Measurements from ENCODE around the gene PGM3.

PGM3 gene

DNA sequence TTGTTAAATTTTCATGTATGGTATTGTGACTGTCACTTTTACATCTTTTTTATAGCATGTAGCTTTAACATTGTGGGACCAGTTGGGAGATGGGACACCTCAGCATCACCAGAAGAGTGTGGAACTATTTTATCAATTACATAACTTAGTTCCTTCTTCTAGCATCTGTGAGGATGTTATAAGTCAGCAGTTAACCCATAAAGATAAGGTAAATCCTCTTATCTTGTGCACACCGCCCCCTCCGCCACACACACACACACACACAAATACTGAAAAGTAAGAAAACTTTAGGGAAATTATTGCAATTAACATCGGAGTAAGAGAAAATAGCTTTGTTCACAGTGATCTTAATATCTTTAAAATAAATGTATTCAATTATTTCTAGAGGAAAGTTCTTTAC lies 60.9 kb downstream of the PGM3 start:
- TF ChIP-seq, protein P1, sequence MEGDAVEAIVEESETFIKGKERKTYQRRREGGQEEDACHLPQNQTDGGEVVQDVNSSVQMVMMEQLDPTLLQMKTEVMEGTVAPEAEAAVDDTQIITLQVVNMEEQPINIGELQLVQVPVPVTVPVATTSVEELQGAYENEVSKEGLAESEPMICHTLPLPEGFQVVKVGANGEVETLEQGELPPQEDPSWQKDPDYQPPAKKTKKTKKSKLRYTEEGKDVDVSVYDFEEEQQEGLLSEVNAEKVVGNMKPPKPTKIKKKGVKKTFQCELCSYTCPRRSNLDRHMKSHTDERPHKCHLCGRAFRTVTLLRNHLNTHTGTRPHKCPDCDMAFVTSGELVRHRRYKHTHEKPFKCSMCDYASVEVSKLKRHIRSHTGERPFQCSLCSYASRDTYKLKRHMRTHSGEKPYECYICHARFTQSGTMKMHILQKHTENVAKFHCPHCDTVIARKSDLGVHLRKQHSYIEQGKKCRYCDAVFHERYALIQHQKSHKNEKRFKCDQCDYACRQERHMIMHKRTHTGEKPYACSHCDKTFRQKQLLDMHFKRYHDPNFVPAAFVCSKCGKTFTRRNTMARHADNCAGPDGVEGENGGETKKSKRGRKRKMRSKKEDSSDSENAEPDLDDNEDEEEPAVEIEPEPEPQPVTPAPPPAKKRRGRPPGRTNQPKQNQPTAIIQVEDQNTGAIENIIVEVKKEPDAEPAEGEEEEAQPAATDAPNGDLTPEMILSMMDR (IDR thresholded peaks at IDR 0.05; ENCODE audit: insufficient read depth, missing control alignments), result no peak
- no peak for FAIRE-seq
- DNase-seq (ENCODE audit: insufficient read length, low spot score), result no peak

DNA sequence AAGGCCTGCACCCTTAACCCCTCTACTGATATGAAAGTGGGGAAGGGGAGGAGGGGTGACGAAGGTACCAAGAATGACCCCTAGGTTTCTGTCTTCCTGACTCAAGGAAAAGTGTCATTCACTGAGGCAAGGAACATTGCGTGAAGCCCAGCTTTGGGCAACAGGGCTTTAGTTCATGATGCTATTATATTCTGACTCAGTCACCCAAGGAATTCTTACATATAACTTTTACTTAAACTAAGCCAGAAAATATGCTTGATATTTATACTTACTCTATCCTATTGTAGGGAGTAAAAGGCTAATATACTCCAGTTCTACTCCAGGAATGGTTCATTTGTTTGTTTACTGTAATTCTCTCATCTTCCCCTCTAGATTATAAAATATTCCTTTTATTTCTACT lies 65.1 kb downstream of the PGM3 start:
- no peak for FAIRE-seq
- TF ChIP-seq, protein P1 (IDR thresholded peaks at IDR 0.05; ENCODE audit: insufficient read depth, missing control alignments), result no peak
- DNase-seq (ENCODE audit: insufficient read length, low spot score), result no peak

DNA sequence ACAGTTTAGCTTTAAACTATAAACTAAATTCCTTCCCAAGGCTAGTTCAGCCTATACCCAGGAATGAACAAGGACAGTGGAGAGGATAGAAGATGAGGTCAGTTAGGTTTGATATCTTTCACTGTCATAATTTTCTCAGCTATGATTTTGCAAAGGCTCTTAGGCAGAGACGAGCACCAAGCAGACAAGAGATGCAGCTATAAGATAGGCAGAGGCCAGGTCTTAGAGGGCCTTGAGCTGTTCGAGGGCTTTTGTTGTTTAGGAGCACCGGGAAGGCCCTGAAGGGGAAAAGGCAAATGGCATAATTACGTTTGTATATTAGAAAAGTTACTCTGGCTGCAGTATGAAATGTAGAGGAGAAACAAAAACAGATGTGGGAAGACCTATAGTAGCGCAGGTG lies 65.8 kb downstream of the PGM3 start:
- TF ChIP-seq, protein P1 (IDR thresholded peaks at IDR 0.05; ENCODE audit: insufficient read depth, missing control alignments), result no peak
- DNase-seq (ENCODE audit: insufficient read length, low spot score), result no peak
- no peak for FAIRE-seq

DNA sequence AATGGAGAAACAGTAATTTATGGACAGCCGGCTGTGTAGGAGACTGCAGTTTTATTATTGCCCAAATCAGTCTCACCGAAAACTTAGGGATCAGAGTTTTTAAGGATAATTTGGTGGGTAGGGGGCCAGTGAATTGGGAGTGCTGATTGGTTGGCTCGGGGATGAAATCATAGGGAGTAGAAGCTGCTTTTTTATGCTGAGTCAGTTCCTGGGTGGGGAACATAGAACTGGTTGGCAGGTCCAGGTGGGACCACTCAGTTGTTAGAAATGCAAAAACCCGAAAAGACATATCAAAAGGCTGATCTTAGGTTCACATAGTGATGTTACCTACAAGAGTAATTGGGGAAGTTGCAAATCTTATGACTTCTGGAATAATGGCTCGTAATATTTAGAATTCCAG lies 66.3 kb downstream of the PGM3 start:
- FAIRE-seq (no peak), DNase-seq (ENCODE audit: insufficient read length, low spot score) (no peak)
- TF ChIP-seq, protein P1 (IDR thresholded peaks at IDR 0.05; ENCODE audit: insufficient read depth, missing control alignments), result no peak

DNA sequence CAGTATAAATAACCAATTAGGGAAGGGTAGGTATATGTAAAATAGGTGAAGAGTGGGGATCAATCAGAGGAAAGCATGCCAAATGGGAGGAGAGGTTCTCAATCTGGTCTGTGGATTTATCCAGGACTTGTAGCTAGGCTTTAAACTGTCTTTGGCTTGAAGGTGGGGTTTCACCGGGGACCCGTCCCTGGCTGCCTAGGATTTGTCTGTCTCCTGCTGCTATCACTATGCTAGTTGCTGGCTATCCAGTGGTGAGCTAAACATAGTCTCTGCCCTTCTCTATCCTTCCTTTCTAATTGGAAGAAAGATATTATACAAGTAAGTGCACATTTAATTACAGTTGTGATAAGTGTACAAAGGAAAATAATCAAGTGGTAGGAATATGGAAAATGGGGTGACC lies 66.8 kb downstream of the PGM3 start:
- FAIRE-seq (no peak), DNase-seq (ENCODE audit: insufficient read length, low spot score) (no peak)
- TF ChIP-seq, protein P1 (IDR thresholded peaks at IDR 0.05; ENCODE audit: insufficient read depth, missing control alignments), result no peak

DNA sequence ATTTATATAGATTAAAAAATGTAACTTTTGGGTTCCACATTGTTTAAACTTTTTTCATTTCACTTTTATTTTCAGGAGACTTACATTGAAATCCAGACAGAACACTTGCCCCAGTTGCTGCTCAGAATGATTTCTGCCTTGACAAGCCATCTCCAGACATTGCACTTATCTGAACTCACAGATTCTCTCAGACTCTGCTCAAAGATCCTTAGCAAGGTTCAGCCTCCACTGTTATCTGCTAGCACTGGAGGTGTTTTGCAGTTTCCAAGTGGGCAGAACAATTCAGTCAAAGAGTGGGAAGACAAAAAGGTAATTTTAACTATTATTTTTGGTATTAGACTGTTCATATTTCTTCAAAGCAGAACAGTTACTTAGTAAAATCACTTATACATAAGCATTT lies 67.6 kb downstream of the PGM3 start:
- DNase-seq (ENCODE audit: insufficient read length, low spot score) (no peak), FAIRE-seq (no peak)
- TF ChIP-seq, protein P1 (IDR thresholded peaks at IDR 0.05; ENCODE audit: insufficient read depth, missing control alignments), result no peak

DNA sequence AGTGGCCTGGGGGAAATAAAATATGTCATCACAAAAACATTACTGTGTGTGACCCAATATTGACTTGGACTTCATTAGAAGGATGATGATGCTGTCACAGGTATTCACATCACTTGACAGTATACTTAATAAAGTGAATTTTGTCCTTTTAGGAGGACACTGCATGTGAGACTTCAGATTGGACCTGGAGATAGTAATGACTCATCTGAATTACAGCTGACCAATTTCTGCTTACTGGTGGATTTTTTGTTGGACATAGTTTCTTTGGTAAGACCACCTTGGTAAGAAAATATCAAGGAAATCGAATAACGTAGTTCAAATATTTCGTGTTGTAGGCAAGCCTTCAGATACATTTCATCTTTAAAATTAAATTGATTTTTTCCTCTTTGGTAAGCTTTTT lies 68.5 kb downstream of the PGM3 start:
- FAIRE-seq (no peak), DNase-seq (ENCODE audit: insufficient read length, low spot score) (no peak)
- TF ChIP-seq, protein P1 (IDR thresholded peaks at IDR 0.05; ENCODE audit: insufficient read depth, missing control alignments), result no peak
